ENCODE measurements around the gene RAB7B.

Gene RAB7B

DNA sequence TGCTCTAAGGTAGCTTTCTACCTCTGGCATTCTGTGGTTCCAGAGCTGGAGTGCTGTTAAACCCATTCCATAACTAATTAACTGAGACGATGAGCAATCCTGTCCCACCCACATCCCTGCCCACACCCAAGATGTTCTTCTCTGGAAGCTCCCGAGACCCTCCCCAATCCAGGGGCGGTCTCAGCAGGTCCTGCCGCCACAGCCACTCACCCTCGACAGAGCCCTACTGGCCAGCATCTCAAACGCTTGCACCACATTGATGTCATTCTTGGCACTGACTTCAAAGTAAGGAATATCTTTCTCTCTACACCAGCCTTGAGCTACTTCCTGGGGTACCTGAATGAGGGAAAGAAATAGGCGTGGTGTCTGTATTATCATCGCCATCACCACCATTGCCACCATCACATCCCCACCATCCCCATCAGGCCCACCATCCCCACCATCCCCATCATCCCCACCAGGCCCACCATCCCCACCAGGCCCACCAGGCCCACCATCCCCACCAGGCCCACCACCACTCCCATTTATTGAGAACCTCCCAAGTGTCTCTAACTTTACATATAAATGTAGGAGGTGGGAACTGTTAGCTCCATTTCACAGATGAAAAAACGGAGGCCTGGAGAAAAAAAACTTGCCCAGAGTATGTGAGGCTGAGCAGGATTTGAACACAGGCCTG lies 17.7 kb downstream of the RAB7B start:
- Histone ChIP-seq H3K4me1 (ENCODE audit: control insufficient read depth, low read depth, low read length) (no peaks in the 10 kb centered on the region), H3K18ac (ENCODE audit: low read length) (no peak overlapping the region), H4K5ac (ENCODE audit: low read length) (no peak overlapping the region), H2BK120ac (ENCODE audit: low read depth, low read length) (no peak overlapping the region), H3K79me2 (ENCODE audit: control insufficient read depth, insufficient read depth, low read length) (no peaks in the 10 kb centered on the region), H3K23ac (ENCODE audit: low read length) (no peak overlapping the region), H3K9ac (ENCODE audit: low read length) (no peak overlapping the region), H2BK15ac (replicated peaks; ENCODE audit: low read depth) (no peak overlapping the region), H3K4ac (ENCODE audit: low read depth, low read length) (no peak overlapping the region), H2BK5ac (ENCODE audit: low read length) (no peak overlapping the region), H3K27ac (ENCODE audit: low read depth, low read length) (no peak overlapping the region), H3K56ac (ENCODE audit: low read length) (no peak overlapping the region), H4K8ac (ENCODE audit: low read depth, low read length) (no peak overlapping the region), H3K4me2 (ENCODE audit: low read length) (no peak overlapping the region), H3K36me3 (ENCODE audit: control insufficient read depth, insufficient read depth, low read length) (no peaks in the 10 kb centered on the region), H2AK5ac (ENCODE audit: low read length) (no peak overlapping the region), H3K27me3 (ENCODE audit: insufficient read depth, low read length, poor library complexity) (no peaks in the 10 kb centered on the region), H3K79me1 (ENCODE audit: low read length) (no peaks in the 10 kb centered on the region), H3K4me3 (ENCODE audit: low read length) (no peak overlapping the region)
- no CpG with 5 or more reads among the region's 9 CpGs for WGBS (ENCODE audit: extremely low coverage, insufficient coverage, low lambda C conversion rate)
- DNase-seq: no peak

DNA sequence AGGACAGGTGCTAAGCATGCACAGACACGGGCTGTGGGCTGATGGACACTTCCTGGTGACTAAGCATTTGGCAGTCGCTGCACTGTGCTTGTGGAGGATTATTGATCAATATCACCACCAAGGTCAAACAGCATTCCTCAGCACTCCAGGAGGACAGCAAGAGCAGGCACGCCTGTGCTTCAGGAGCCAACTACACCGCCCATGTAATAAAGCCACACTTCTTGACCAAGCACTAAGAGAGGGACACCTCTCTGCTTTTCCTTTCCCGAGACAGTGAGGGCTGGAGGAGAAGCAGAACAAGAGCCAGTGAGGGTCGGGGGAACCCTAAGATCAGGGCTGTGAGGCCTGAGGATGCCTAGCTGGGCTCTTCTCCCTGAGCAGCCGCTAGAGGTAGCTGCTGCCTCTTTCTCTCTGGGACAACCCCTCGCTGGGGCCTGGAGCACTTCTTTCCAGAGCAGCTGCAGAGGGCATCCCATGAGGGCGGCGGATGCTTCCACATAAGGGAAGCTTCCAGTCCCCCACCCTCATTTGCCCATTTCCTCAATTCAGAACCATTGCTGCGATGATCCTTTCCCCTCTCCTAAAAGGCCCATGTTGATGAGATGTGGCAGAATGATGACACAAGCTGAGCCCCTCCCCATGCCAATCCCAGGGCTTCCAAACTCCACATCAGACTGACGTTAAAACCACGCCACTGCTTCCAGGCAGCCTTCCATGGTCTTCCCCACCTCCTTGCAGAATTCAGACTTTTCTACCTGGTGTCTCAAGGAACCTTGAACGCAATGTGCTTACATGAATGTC lies 19.1 kb downstream of the RAB7B start:
- Histone ChIP-seq H3K27me3 (ENCODE audit: insufficient read depth, low read length, poor library complexity) (no peaks in the 10 kb centered on the region), H2AK5ac (ENCODE audit: low read length) (no peak overlapping the region), H3K4ac (ENCODE audit: low read depth, low read length) (no peak overlapping the region), H2BK120ac (ENCODE audit: low read depth, low read length) (no peak overlapping the region), H3K4me3 (ENCODE audit: low read length) (no peak overlapping the region), H3K4me1 (ENCODE audit: control insufficient read depth, low read depth, low read length) (no peaks in the 10 kb centered on the region), H3K36me3 (ENCODE audit: control insufficient read depth, insufficient read depth, low read length) (no peaks in the 10 kb centered on the region), H3K27ac (ENCODE audit: low read depth, low read length) (no peak overlapping the region), H3K79me2 (ENCODE audit: control insufficient read depth, insufficient read depth, low read length) (no peaks in the 10 kb centered on the region), H2BK5ac (ENCODE audit: low read length) (no peak overlapping the region), H3K79me1 (ENCODE audit: low read length) (no peaks in the 10 kb centered on the region), H3K56ac (ENCODE audit: low read length) (no peak overlapping the region), H4K5ac (ENCODE audit: low read length) (no peak overlapping the region), H2BK15ac (replicated peaks; ENCODE audit: low read depth) (no peak overlapping the region), H3K23ac (ENCODE audit: low read length) (no peak overlapping the region), H3K9ac (ENCODE audit: low read length) (no peak overlapping the region), H3K4me2 (ENCODE audit: low read length) (no peak overlapping the region), H3K18ac (ENCODE audit: low read length) (no peak overlapping the region), H4K8ac (ENCODE audit: low read depth, low read length) (no peak overlapping the region)
- WGBS (ENCODE audit: extremely low coverage, insufficient coverage, low lambda C conversion rate): no CpG with 5 or more reads among the region's 14 CpGs
- peak; percentile 81 for DNase-seq

- DNase-seq: no peak
- H3K79me1 ChIP-seq (ENCODE audit: low read length): no peaks in the 10 kb centered on the region
- H2AK5ac ChIP-seq (ENCODE audit: low read length): no peak overlapping the region
- no peaks in the 10 kb centered on the region for H3K36me3 ChIP-seq (ENCODE audit: control insufficient read depth, insufficient read depth, low read length)
- no peaks in the 10 kb centered on the region for H3K79me2 ChIP-seq (ENCODE audit: control insufficient read depth, insufficient read depth, low read length)
- no peak overlapping the region for H3K56ac ChIP-seq (ENCODE audit: low read length)
- H3K4me2 ChIP-seq (ENCODE audit: low read length): no peak overlapping the region
- H4K5ac ChIP-seq (ENCODE audit: low read length): no peak overlapping the region
- no peak overlapping the region for H3K9ac ChIP-seq (ENCODE audit: low read length)
- H2BK15ac ChIP-seq (replicated peaks; ENCODE audit: low read depth): no peak overlapping the region
- H3K4me1 ChIP-seq (ENCODE audit: control insufficient read depth, low read depth, low read length): no peaks in the 10 kb centered on the region
- no peak overlapping the region for H3K18ac ChIP-seq (ENCODE audit: low read length)
- no peak overlapping the region for H3K23ac ChIP-seq (ENCODE audit: low read length)
- H2BK120ac ChIP-seq (ENCODE audit: low read depth, low read length): no peak overlapping the region
- H3K27me3 ChIP-seq (ENCODE audit: insufficient read depth, low read length, poor library complexity): no peaks in the 10 kb centered on the region
- H2BK5ac ChIP-seq (ENCODE audit: low read length): no peak overlapping the region
- no peak overlapping the region for H3K27ac ChIP-seq (ENCODE audit: low read depth, low read length)
- no peak overlapping the region for H4K8ac ChIP-seq (ENCODE audit: low read depth, low read length)
- no peak overlapping the region for H3K4ac ChIP-seq (ENCODE audit: low read depth, low read length)
- H3K4me3 ChIP-seq (ENCODE audit: low read length): no peak overlapping the region
- no CpG with 5 or more reads among the region's 1 CpG for WGBS (ENCODE audit: extremely low coverage, insufficient coverage, low lambda C conversion rate)
These were observed 21.9 kb downstream of the RAB7B start for GRCh38 chr1:205981257-205981656.

- H3K79me2 ChIP-seq (ENCODE audit: control insufficient read depth, insufficient read depth, low read length): no peaks in the 10 kb centered on the region
- no peaks in the 10 kb centered on the region for H3K27me3 ChIP-seq (ENCODE audit: insufficient read depth, low read length, poor library complexity)
- H3K27ac ChIP-seq (ENCODE audit: low read depth, low read length): no peak overlapping the region
- H3K18ac ChIP-seq (ENCODE audit: low read length): no peak overlapping the region
- no peak overlapping the region for H3K4me3 ChIP-seq (ENCODE audit: low read length)
- no peak overlapping the region for H3K56ac ChIP-seq (ENCODE audit: low read length)
- no peaks in the 10 kb centered on the region for H3K79me1 ChIP-seq (ENCODE audit: low read length)
- no peak overlapping the region for H2BK5ac ChIP-seq (ENCODE audit: low read length)
- no CpG with 5 or more reads among the region's 3 CpGs for WGBS (ENCODE audit: extremely low coverage, insufficient coverage, low lambda C conversion rate)
- no peak overlapping the region for H3K9ac ChIP-seq (ENCODE audit: low read length)
- H4K8ac ChIP-seq (ENCODE audit: low read depth, low read length): no peak overlapping the region
- H3K4ac ChIP-seq (ENCODE audit: low read depth, low read length): no peak overlapping the region
- H3K36me3 ChIP-seq (ENCODE audit: control insufficient read depth, insufficient read depth, low read length): no peaks in the 10 kb centered on the region
- no peak overlapping the region for H4K5ac ChIP-seq (ENCODE audit: low read length)
- DNase-seq: no peak
- no peaks in the 10 kb centered on the region for H3K4me1 ChIP-seq (ENCODE audit: control insufficient read depth, low read depth, low read length)
- H2BK15ac ChIP-seq (replicated peaks; ENCODE audit: low read depth): no peak overlapping the region
- no peak overlapping the region for H2BK120ac ChIP-seq (ENCODE audit: low read depth, low read length)
- H3K4me2 ChIP-seq (ENCODE audit: low read length): no peak overlapping the region
- no peak overlapping the region for H3K23ac ChIP-seq (ENCODE audit: low read length)
- H2AK5ac ChIP-seq (ENCODE audit: low read length): no peak overlapping the region
These were observed 22.8 kb downstream of the RAB7B start for GRCh38 chr1:205980237-205980870.

DNA sequence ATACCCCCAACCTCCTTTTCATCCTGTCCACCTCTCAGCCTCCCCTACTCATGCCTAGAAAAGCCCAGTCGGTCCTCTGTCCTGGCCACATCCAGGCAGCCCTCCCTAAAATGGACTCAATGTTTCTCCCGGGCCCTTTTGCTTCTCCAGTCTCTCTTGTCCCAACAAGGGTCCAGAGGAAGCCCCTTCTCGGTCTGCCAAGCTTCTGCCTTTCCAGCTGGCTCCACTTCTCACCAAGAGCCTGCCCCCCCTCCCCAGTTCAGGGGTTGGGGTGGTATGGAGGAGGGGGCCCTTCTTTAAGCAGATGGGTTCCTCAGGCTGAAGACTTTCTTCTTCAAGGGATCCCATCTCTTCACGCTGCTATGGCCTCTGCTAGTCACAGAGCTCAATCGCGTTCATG lies 23.9 kb downstream of the RAB7B start:
- Histone ChIP-seq H3K36me3 (ENCODE audit: control insufficient read depth, insufficient read depth, low read length) (no peaks in the 10 kb centered on the region), H3K4me1 (ENCODE audit: control insufficient read depth, low read depth, low read length) (no peaks in the 10 kb centered on the region), H2BK5ac (ENCODE audit: low read length) (no peak overlapping the region), H2BK120ac (ENCODE audit: low read depth, low read length) (no peak overlapping the region), H2BK15ac (replicated peaks; ENCODE audit: low read depth) (no peak overlapping the region), H3K4ac (ENCODE audit: low read depth, low read length) (no peak overlapping the region), H3K79me1 (ENCODE audit: low read length) (no peaks in the 10 kb centered on the region), H4K8ac (ENCODE audit: low read depth, low read length) (no peak overlapping the region), H3K9ac (ENCODE audit: low read length) (no peak overlapping the region), H3K27me3 (ENCODE audit: insufficient read depth, low read length, poor library complexity) (no peaks in the 10 kb centered on the region), H3K4me3 (ENCODE audit: low read length) (no peak overlapping the region), H3K23ac (ENCODE audit: low read length) (no peak overlapping the region), H2AK5ac (ENCODE audit: low read length) (no peak overlapping the region), H3K4me2 (ENCODE audit: low read length) (no peak overlapping the region), H4K5ac (ENCODE audit: low read length) (no peak overlapping the region), H3K27ac (ENCODE audit: low read depth, low read length) (no peak overlapping the region), H3K56ac (ENCODE audit: low read length) (no peak overlapping the region), H3K79me2 (ENCODE audit: control insufficient read depth, insufficient read depth, low read length) (no peaks in the 10 kb centered on the region), H3K18ac (ENCODE audit: low read length) (no peak overlapping the region)
- no CpG with 5 or more reads among the region's 6 CpGs for WGBS (ENCODE audit: extremely low coverage, insufficient coverage, low lambda C conversion rate)
- no peak for DNase-seq

Data from mesendoderm (in vitro differentiated cells).